HepG2 (cell line): ENCODE data around the gene COPZ2. TPM values are rescaled to one million over a fixed set of nuclear protein-coding genes. Genes with fewer than 3 reads are reported as not detected.
A peak's percentile ranks its signal among the peaks of the same experiment; 100 is the strongest.

Experiments
- ARNTL ChIP-seq: sonication (generic); formaldehyde crosslinking; IDR thresholded peaks from 2 replicates; pipeline ENCODE4 v1.4.0; 2020; ENCODE audit warnings: mild to moderate bottlenecking, missing genetic modification reagents
- CERS6 ChIP-seq: sonication (generic); formaldehyde crosslinking; IDR thresholded peaks from 2 replicates; pipeline ENCODE4 v1.5.0; 2020; ENCODE audit warnings: missing genetic modification reagents
- EHMT2 ChIP-seq: fragments of 200-600 bp; sonication (generic); IDR thresholded peaks from 2 replicates; pipeline ENCODE4 v1.7.0; 2017; ENCODE audit warnings: antibody characterized with exemption, low read depth, low read length, borderline replicate concordance
- ELF3 ChIP-seq: IDR thresholded peaks from 2 replicates; pipeline ENCODE4 v1.6.1; 2016; ENCODE audit warnings: missing genetic modification reagents, missing compliant biosample characterization
- FOXA1 ChIP-seq, 2 experiments: fragments of 450-650 bp in 1 of 2; sonication (generic) in 1 of 2; formaldehyde crosslinking in 1 of 2; IDR thresholded peaks; 2 replicates each; pipeline versions ENCODE4 v1.4.0 to v1.6.1; 2016 to 2020; ENCODE audit warnings: missing genetic modification reagents in 1 of 2
- GATA4 ChIP-seq: sonication (generic); IDR thresholded peaks from 2 replicates; pipeline ENCODE4 v1.6.1; 2016; ENCODE audit warnings: antibody characterized with exemption, low read depth, borderline replicate concordance
- GTF2F1 ChIP-seq: fragments of 150-350 bp; IDR thresholded peaks from 2 replicates; pipeline ENCODE4 v1.6.1; 2014; ENCODE audit warnings: low read length
- HIVEP1 ChIP-seq: sonication (generic); formaldehyde crosslinking; IDR thresholded peaks from 2 replicates; pipeline ENCODE4 v1.4.0; 2020; ENCODE audit warnings: mild to moderate bottlenecking, missing genetic modification reagents
- MED1 ChIP-seq: sonication (generic); formaldehyde crosslinking; IDR thresholded peaks from 2 replicates; pipeline ENCODE4 v1.4.0; 2020; ENCODE audit warnings: missing genetic modification reagents
- PLRG1 ChIP-seq: fragments of 450-650 bp; conservative IDR thresholded peaks from 2 replicates; pipeline ENCODE4 v1.6.1; 2016
- SMARCC2 ChIP-seq: fragments of 450-650 bp; IDR thresholded peaks from 2 replicates; pipeline ENCODE4 v1.6.1; 2017; ENCODE audit warnings: antibody characterized with exemption, mild to moderate bottlenecking
- SP5 ChIP-seq: IDR thresholded peaks from 2 replicates; pipeline ENCODE4 v1.6.1; 2016; ENCODE audit warnings: low read depth, borderline replicate concordance
- TEF ChIP-seq: sonication (generic); formaldehyde crosslinking; IDR thresholded peaks from 2 replicates; pipeline ENCODE4 v1.5.0; 2020; ENCODE audit warnings: missing genetic modification reagents
- TGIF2 ChIP-seq: IDR thresholded peaks from 2 replicates; pipeline ENCODE4 v1.6.1; 2016; ENCODE audit warnings: control low read depth, missing compliant biosample characterization
- THAP11 ChIP-seq: IDR thresholded peaks from 2 replicates; pipeline ENCODE4 v1.6.1; 2016; ENCODE audit warnings: missing biosample characterization, missing genetic modification reagents
- ZNF333 ChIP-seq: sonication (generic); formaldehyde crosslinking; IDR thresholded peaks from 2 replicates; pipeline ENCODE4 v1.4.0; 2020; ENCODE audit warnings: mild to moderate bottlenecking, missing genetic modification reagents, borderline replicate concordance
- ZNF558 ChIP-seq: sonication (generic); formaldehyde crosslinking; IDR thresholded peaks from 2 replicates; pipeline ENCODE4 v1.9.0; 2022; ENCODE audit warnings: mild to moderate bottlenecking, missing genetic modification reagents, borderline replicate concordance
- ZNF615 ChIP-seq: sonication (generic); formaldehyde crosslinking; IDR thresholded peaks from 2 replicates; pipeline ENCODE4 v1.5.0; 2020; ENCODE audit warnings: mild to moderate bottlenecking, missing genetic modification reagents, borderline replicate concordance
- ZNF761 ChIP-seq: sonication (generic); formaldehyde crosslinking; conservative IDR thresholded peaks from 2 replicates; pipeline ENCODE4 v1.4.0; 2020; ENCODE audit warnings: mild to moderate bottlenecking, missing genetic modification reagents
- ZNF792 ChIP-seq: IDR thresholded peaks from 2 replicates; pipeline ENCODE4 v1.6.1; 2016
- polyA plus RNA-seq, 8 experiments: library from polyadenylated mRNA; depleted of rRNA in 3 of 8; stranded (reverse) in 7 of 8; unstranded in 1 of 8; fragments of >200 nt; fragmentation: Illumina TruSeq in 4 of 8; extraction: Trizol in 4 of 8; gene quantifications; 2 replicates each; pipeline versions ENCODE4 v1.2.1 to v1.2.3, GENCODE V29; 2011 to 2016; ENCODE audit warnings: low read depth in 4 of 8, missing spikeins in 1 of 8, mixed read lengths in 1 of 8; ENCODE audit not compliant: insufficient read depth in 1 of 8
- total RNA-seq, 5 experiments: library from RNA; depleted of rRNA; stranded (reverse); fragments of >200 nt; fragmentation: Illumina TruSeq; extraction: Trizol; gene quantifications; 2 replicates each; pipeline ENCODE4 v1.2.3, GENCODE V29; 2016; ENCODE audit warnings: low read depth in 1 of 5
- TF ChIP-seq, protein P1 (sequence below): sonication (generic); formaldehyde crosslinking; IDR thresholded peaks from 2 replicates; pipeline ENCODE4 v1.4.0; 2020; ENCODE audit warnings: mild to moderate bottlenecking, missing genetic modification reagents, borderline replicate concordance
- TF ChIP-seq, protein P2 (sequence below): sonication (generic); formaldehyde crosslinking; IDR thresholded peaks from 2 replicates; pipeline ENCODE4 v1.4.0; 2020; ENCODE audit warnings: missing genetic modification reagents
- TF ChIP-seq, protein P3 (sequence below): sonication (generic); formaldehyde crosslinking; IDR thresholded peaks from 2 replicates; pipeline ENCODE4 v1.8.0; 2022; ENCODE audit warnings: missing genetic modification reagents, mild to moderate bottlenecking, borderline replicate concordance

Gene COPZ2
- total and polyA plus RNA-seq, 2 of the 13 experiments (the other 11 are each of a cell fraction or from before 2014, with no cell fraction given) = 0.61 to 1.5 TPM

- TF ChIP-seq ZNF558 (CRISPR knock-in tag) (no peak), HIVEP1 (CRISPR knock-in tag) (no peak), ZNF761 (CRISPR knock-in tag) (0 out of 2 replicates have a peak, but pooled peaks have one; percentile 60), SP5 (CRISPR knock-in tag) (peak; percentile 81), ZNF333 (no peak), FOXA1 (IDR thresholded peaks at IDR 0.05) (no peak), FOXA1 (CRISPR knock-in tag; IDR thresholded peaks at IDR 0.05) (peak; percentile 33), EHMT2 (no peak), SMARCC2 (no peak), TEF (CRISPR knock-in tag) (no peak), MED1 (CRISPR knock-in tag) (no peak), ELF3 (CRISPR knock-in tag) (peak; percentile 15; the same call in 1 of the 2 replicates), THAP11 (CRISPR knock-in tag) (peak; percentile 58), ZNF615 (CRISPR knock-in tag) (peak; percentile 73; the same call in 1 of the 2 replicates), ZNF792 (CRISPR knock-in tag) (no peak; the same call in 1 of the 2 replicates), ARNTL (CRISPR knock-in tag) (no peak; the same call in 1 of the 2 replicates), GTF2F1 (no peak), GATA4 (no peak), TGIF2 (CRISPR knock-in tag) (peak; percentile 69; the same call in 1 of the 2 replicates), PLRG1 (no peak), CERS6 (no peak)
- TF ChIP-seq, protein P1, sequence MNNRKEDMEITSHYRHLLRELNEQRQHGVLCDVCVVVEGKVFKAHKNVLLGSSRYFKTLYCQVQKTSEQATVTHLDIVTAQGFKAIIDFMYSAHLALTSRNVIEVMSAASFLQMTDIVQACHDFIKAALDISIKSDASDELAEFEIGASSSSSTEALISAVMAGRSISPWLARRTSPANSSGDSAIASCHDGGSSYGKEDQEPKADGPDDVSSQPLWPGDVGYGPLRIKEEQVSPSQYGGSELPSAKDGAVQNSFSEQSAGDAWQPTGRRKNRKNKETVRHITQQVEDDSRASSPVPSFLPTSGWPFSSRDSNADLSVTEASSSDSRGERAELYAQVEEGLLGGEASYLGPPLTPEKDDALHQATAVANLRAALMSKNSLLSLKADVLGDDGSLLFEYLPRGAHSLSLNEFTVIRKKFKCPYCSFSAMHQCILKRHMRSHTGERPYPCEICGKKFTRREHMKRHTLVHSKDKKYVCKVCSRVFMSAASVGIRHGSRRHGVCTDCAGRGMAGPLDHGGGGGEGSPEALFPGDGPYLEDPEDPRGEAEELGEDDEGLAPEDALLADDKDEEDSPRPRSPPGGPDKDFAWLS (CRISPR knock-in tag) = no peak
- TF ChIP-seq, protein P2, sequence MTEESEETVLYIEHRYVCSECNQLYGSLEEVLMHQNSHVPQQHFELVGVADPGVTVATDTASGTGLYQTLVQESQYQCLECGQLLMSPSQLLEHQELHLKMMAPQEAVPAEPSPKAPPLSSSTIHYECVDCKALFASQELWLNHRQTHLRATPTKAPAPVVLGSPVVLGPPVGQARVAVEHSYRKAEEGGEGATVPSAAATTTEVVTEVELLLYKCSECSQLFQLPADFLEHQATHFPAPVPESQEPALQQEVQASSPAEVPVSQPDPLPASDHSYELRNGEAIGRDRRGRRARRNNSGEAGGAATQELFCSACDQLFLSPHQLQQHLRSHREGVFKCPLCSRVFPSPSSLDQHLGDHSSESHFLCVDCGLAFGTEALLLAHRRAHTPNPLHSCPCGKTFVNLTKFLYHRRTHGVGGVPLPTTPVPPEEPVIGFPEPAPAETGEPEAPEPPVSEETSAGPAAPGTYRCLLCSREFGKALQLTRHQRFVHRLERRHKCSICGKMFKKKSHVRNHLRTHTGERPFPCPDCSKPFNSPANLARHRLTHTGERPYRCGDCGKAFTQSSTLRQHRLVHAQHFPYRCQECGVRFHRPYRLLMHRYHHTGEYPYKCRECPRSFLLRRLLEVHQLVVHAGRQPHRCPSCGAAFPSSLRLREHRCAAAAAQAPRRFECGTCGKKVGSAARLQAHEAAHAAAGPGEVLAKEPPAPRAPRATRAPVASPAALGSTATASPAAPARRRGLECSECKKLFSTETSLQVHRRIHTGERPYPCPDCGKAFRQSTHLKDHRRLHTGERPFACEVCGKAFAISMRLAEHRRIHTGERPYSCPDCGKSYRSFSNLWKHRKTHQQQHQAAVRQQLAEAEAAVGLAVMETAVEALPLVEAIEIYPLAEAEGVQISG (CRISPR knock-in tag) = no peak; the same call in none of the 2 replicates
- TF ChIP-seq, protein P3, sequence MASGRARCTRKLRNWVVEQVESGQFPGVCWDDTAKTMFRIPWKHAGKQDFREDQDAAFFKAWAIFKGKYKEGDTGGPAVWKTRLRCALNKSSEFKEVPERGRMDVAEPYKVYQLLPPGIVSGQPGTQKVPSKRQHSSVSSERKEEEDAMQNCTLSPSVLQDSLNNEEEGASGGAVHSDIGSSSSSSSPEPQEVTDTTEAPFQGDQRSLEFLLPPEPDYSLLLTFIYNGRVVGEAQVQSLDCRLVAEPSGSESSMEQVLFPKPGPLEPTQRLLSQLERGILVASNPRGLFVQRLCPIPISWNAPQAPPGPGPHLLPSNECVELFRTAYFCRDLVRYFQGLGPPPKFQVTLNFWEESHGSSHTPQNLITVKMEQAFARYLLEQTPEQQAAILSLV = no peak
Observed at GRCh38 chr17:48025040-48025903, 12.3 kb downstream of the COPZ2 start (continued).
